HG02943 (cell line): ENCODE results near the gene ILDR1.

Experiments
- ATAC-seq: cut with Tn5 transposase; IDR thresholded peaks from one replicate; pipeline ENCODE4 v1.9.1; 2021; ENCODE audit warnings: mild to moderate bottlenecking, low read depth, moderate library complexity; ENCODE audit not compliant: unreplicated experiment

Gene ILDR1

GRCh38 chr3:122021037-122021436, 1.0 kb downstream of the ILDR1 start:
- no peak for ATAC-seq

DNA sequence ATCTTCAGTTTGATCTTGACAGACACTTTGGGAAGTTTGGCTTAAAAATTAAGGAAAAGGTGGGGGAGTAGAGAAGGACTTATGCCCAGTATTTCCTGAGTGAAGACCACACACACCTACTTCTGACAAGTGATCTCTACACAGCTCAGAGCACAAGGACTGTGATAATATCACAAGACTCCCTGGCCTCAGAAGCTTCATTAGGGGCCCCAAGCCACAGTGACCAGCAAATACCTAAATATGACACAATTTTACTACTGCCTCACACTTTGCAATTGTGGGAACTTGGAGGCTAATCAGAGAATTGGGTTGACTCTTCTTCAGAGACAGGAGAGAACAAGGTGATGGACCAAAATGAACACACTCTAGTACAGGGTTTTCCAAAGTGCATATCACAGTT, 2.6 kb downstream of the ILDR1 start:
- ATAC-seq, result no peak

DNA sequence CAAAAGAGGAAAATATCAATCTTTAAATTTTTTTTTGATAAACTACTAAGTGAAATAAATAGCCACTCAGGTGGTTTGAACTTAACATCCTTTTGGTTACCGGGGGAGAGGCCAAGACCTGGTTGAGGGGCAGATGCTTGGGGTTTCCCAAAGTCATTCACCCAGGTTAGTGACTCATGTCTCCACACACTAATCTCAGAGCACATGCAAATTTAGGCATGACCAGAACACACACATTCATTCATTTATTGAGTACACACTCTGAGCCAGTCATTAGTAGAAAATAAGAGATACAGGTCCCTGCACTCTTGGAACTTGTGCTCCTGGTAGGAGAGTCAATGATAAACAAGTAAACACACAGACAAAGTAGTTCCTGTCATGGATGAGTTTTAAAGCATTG, 7.3 kb downstream of the ILDR1 start:
- ATAC-seq, result peak; percentile 77

DNA sequence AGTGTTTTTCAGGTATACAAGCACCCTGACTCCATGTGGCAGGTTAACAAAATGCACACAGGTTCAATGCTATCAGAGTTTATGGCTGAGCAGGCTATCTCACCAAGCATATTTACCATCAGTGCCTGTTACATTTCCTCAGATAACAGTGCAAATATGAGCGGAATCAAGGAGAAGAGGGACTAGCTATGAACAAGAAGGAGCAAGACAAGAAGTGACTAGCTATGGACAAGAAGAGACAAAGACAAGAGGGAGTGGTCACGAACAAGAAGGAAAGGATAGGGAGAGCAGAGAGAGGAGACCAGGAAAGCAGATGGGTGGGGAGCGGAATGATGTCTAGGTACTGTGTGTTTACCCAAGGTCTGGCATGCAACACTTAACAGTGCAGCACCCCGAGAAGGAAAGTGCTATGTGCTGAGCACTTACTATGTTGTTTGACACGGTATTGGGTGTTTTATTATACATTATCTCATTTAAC, 8.6 kb downstream of the ILDR1 start:
- ATAC-seq, result no peak

GRCh38 chr3:122012821-122013220, 9.2 kb downstream of the ILDR1 start:
- no peak for ATAC-seq

GRCh38 chr3:122011396-122011795, 10.7 kb downstream of the ILDR1 start:
- no peak for ATAC-seq

- ATAC-seq, result no peak
Observed at GRCh38 chr3:122010506-122010905, 11.5 kb downstream of the ILDR1 start.

DNA sequence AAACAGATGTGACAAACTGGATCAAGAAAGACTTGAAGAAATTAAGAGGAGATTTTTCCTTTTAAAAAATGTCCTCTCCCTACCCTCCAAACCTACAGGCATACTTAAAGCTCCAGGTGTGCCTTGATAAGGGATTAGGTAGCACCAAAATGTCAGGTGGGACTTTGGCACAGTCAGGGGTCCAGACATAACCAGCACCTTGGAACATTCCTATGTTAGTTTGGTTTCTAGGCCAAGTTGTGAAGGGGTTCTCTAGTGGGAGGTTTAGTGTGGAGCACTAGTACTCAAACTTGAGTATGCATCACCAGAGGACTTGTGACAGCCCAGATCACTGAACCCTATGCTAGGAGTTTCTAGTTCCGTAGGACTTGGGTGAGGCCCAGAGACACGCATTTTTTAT, 13.9 kb downstream of the ILDR1 start:
- ATAC-seq, result no peak

GRCh38 chr3:122006267-122006666, 15.8 kb downstream of the ILDR1 start:
- ATAC-seq, result no peak

DNA sequence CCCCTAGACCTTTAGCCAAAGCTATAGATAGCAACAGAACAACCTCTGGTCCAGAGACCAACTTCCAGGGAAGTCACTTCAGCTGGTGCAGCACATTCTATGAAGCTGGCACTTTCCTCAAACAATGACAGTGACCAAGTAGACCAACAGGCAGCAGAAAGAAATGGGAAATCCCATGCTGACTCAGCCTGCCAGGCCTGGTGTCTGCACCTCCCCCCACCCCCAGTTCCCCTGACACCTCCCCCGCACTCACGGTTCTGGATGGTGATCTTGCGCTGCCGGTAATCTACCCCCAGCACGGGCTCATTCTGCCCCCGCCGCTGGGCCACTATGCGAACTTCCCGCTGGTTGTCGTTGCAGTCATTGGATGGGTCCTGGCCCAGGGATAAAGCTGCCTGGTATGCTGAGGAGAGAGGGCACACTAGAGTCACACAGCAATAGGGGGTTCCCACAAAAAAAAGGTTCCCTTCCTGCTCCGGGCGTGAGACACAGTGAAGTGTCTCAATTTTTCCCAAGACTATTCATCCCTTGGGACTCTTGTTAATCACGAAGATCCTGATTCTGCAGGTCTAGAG, 17.0 kb downstream of the ILDR1 start:
- ATAC-seq, result no peak

DNA sequence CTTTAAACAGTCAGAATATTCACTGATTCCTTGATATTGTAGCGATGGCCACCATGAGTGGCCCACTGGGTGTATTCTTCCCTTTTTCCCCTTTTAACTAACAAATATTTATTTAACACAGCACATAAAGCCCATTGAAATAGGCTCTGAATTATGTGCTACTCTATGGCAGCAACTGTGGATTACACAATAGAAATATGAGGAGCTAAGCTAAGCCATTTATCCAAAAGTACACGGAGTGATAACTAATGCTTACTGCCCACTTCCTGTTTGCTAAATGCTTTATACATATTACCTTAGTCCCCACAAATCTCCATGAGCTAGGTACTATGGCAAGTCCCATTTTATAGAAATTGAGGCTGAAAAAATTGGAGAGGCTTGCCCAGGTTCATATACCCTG, 17.9 kb downstream of the ILDR1 start:
- no peak for ATAC-seq

- no peak for ATAC-seq
Observed at GRCh38 chr3:122003606-122004005, 18.4 kb downstream of the ILDR1 start.

DNA sequence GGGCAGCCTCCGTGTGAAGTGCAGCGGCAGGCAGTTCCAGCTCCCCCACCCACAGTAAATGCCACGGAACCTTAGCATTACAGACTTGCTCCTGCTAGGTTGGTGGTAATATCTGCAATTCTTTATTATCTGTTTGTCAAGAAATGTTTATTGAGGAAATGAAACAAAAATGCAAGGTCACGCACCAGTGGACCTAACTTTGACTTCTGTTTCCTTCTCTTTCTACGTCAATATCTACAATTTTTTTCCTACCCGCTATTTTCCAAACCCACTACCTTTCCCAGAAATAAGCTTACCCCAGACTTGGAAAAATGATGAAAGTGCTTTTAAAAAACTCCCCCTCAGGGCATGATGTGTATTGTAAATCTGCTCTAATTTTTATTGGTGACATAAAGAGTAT, 18.9 kb downstream of the ILDR1 start:
- ATAC-seq, result no peak

- ATAC-seq, result no peak
Observed at GRCh38 chr3:122002611-122003010, 19.4 kb downstream of the ILDR1 start.

DNA sequence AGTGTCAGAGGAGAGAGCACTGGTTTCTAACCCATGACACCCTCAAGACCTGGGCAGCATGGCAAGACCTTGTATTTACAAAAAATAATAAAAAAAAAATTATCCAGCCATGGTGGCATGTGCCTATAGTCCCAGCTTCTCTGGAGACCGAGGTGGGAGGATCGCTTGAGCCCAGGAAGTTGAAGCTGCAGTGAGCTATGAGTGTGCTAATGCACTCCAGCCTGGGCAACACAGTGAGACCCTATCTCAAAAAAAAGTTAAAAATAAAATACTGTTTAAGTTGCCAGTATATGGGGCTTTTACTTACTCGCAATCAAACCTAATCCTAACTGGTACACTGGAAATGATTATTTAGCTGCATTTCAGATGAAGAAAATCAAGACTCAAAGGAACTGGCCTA, 20.2 kb downstream of the ILDR1 start:
- ATAC-seq, result no peak

GRCh38 chr3:122000936-122001605, 21.0 kb downstream of the ILDR1 start:
- ATAC-seq, result no peak

DNA sequence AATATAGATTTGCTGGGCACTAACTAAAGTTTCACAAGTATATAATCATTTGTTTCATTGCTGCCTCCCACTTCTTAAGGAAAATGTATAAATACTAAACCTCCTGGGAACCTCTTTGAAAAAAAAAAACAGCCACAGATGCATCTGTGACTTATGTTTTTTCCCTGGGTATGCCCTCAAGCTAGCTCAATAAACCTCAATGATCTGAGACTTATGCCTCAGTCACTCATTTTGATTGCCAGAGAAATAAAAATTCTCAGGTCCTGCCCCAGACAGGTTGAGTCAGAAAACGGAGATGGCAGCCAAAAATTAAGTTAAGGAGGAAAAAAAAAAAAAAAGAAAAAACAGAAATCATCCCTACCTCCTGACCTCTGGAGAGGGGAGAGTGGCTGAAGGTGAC, 22.1 kb downstream of the ILDR1 start:
- no peak for ATAC-seq

- no peak for ATAC-seq
Observed at GRCh38 chr3:121998611-121999473, 23.2 kb downstream of the ILDR1 start.

GRCh38 chr3:121998030-121998580, 23.9 kb downstream of the ILDR1 start:
- no peak for ATAC-seq

DNA sequence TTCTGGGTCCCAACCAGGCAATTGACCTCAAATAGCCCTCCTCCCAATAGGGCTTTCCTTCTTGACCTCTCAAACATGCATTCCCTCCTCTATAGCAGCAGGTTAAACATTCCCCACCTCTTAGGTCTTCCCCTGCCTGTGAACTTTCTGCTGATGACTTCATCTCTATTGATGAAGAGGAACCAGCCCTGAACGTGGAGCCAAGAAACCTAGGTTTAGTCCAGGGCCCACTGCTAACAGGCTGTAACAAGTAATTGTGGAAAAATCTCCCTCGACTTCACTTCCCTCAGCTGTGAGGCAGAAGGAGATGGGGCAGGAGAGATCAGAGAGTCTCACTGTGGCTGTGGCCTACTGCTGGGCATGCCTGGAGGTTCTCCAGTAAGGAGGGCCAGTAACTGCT, 24.7 kb downstream of the ILDR1 start:
- no peak for ATAC-seq

- no peak for ATAC-seq
Observed at GRCh38 chr3:121996441-121996840, 25.6 kb downstream of the ILDR1 start.
